GM18502 (cell line): ENCODE results near the gene KLF8.
A peak's percentile ranks its signal among the peaks of the same experiment; 100 is the strongest.
"Not testable (repeated sequence)": the region's sequence is repeated elsewhere in the genome, so short reads cannot be mapped to it uniquely, and the experiment has no call there.

Source experiments
- ATAC-seq: cut with Tn5 transposase; IDR thresholded peaks from one replicate; pipeline ENCODE4 v1.9.1; 2021; ENCODE audit warnings: mild to moderate bottlenecking; ENCODE audit not compliant: unreplicated experiment, poor library complexity

Gene KLF8

DNA sequence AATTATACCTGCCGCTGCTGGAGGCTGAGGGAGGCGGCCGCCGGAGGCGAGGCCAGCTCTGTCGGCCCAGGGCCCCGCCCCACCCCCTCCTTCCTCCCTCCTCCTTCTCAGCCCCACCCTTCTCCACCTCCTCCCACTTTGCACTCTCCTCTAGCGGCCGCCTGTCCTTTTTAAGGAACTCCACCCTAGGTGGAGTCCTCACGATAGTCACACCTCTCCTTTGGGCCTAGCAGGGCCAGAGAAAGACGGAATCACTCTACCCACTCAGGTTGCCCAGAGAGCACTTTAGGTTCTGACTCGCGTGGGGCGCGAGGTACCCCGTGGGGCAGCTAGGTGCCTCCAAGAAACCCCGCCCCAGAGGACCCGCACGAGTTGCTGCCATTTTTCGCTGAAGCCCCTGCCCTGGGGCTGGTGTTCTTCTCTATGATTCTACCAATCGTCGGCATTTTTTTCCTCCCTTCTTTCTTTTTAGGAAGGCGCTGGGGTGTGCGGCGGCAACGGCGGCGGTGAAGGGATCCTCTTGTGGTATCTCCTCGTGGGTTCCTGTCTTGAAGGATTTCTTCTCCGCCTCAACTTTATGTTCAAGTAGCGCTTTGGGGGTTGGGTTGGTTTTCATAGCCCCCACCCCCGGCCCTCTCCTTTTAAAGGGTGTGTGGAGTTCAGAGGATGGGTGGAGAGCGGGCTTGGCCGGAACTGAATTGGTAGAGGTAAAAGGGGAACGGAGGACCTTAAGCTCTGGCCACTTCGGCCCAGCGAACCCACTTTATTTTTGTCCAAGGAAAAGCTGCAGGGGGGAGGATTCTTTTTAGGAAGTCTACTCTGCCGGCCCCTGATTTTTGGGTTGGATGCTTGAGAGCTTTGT lies at the start of gene KLF8:
KLF8 (plus strand) TSS at position 136 of the 862 bp plus-strand sequence. CDS start 979 bp downstream, outside the sequence.
- ATAC-seq = peak; percentile 67

DNA sequence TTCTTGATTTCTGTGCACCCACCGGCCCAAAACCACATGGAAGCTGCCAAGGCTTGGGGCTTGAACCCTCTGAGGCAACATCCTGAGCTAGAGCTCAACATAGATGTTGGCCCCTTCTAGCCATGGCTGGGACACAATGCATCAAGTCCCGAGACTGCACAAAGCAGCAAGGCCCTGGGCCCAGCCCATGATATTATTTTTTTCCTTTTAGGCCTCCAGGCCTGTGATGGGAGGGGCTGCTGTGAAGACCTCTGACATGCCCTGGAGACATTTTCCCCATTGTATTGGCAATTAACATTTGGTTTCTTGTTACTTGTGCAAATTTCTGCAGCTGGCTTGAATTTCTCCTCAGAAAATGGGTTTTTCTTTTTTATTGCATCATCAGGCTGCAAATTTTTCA lies 25.2 kb upstream of the KLF8 start:
- not testable (repeated sequence) for ATAC-seq

DNA sequence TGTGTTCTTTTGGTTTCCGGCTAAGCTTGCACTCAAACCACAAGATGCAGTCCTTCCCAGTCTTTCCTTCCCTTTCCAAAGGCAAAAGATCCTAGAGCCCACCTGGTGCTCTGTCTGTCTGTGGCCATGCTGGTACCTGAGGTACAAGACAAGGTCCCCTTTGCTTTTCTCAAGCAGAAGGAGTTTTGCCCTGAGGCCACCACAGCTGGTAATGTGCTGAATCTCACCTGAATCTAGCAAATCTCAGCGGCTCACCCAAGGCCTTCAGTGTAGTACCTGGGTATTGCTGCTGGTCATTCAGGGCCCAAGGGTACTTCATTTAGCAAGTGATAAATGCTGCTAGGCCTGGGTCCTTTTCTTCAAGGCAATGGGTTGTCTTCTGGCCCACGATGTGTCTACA lies 20.5 kb upstream of the KLF8 start:
- no peak for ATAC-seq

DNA sequence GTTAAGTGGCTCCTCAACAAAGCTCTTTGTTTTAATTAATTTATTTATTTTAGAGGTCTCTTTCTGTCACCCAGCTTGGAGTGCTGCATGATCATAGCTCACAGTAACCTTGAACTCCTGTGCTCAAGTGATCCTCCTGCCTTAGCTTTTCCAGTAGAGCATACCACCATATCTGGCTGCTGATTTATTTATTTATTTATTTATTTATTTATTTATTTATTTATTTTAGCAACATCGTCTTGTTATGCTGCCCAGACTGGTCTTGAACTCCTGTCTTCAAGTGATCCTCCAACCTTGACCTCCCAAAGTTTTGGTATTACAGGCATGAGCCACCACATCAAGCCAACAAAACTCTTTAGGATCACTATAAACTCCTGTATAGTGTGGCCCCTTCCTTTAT lies 15.8 kb upstream of the KLF8 start:
- ATAC-seq = no peak

DNA sequence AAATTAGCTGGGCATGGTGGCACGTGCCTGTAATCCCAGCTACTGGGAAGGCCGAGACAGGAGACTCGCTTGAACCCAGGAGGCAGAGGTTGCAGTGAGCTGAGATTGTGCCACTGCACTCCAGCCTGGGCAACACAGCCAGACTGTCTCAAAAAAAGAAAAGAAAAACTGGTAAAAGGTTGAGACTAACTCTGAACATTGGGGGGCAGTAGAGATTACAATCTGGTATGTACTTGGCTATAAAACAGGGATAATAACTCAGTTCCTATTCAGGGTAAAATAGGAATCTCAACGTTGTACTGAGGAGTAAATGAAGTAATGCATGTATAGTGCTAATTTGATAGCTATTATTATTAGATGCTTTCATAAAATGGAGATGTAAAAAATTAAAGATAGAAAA lies 12.5 kb upstream of the KLF8 start:
- ATAC-seq = no peak

DNA sequence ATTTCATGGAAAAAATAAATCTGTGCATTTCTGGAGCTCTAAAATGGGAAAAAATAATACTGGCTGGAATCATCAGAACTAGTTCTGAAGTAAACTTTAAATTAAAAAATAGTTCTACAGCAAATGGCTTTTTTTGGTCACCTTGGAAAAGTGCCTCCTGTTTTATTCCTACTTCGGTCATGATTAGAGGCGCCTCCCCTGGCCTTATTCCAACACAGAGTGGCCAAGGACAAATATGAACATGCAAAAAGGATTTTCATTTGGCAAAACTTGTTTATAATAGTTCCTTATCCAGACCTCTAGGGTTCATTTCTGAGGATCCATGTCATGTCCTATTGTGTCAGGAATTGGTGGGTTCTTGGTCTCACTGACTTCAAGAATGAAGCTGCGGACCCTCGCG lies 11.1 kb upstream of the KLF8 start:
- no peak for ATAC-seq

DNA sequence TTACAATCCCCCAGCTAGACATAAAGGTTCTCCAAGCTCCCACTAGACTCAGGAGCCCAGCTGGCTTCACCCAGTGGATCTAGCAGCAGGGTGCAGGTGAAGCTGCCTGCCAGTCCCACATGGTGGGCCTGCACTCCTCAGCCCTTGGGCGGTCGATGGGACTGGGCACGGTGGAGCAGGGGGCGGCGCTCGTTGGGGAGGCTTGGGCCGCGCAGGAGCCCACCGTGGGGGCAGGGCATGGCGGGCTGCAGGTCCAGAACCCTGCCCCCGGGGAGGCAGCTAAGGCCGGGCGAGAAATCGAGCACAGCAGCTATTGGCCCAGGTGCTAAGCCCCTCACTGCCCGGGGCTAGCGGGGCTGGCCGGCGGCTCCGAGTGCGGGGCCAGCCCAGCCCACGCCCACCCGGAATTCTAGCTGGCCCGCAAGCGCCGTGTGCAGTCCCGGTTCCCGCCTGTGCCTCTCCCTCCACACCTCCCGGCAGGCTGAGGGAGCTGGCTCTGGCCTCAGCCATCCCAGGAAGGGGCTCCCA lies 9.6 kb upstream of the KLF8 start:
- ATAC-seq = no peak

DNA sequence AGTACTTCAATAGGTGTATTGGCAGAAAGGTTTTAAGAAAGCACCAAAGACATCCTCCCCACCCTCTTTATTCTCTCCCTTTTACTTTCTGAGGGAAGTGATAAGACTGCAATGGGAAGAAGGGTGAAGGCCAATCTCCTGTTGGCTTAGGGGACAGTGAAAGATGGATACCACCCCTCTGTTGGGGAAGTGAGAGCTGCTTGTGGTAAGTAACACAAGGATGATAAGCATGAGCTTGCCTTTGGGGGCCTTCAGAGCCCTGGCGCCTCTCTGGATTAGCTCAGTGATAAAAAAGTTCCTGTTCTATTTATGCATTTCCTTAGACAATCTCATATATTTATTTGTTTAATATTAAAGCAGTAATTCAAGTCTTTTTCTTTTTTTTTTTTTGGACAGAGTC lies 5.2 kb upstream of the KLF8 start:
- ATAC-seq = no peak

DNA sequence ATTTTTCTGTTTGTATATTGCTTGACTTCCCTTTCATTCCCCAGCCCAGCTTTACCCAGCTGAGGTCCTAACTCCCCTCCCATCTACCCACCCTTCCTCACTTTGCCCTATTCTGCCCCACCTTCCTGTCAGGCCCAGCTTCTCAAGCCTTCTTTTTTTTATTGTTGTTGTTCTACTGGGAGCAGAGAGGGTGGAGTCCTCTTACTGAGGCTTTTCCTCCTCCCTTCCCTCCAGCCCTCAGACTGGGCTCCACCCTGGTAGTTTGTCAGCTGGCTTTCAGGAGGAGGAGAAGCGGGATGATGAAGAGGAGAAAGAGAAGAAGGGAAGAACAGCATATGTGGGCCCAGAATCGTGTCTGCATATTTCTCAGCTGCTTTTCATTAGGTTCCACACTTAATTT lies 3.2 kb upstream of the KLF8 start:
- ATAC-seq = no peak

DNA sequence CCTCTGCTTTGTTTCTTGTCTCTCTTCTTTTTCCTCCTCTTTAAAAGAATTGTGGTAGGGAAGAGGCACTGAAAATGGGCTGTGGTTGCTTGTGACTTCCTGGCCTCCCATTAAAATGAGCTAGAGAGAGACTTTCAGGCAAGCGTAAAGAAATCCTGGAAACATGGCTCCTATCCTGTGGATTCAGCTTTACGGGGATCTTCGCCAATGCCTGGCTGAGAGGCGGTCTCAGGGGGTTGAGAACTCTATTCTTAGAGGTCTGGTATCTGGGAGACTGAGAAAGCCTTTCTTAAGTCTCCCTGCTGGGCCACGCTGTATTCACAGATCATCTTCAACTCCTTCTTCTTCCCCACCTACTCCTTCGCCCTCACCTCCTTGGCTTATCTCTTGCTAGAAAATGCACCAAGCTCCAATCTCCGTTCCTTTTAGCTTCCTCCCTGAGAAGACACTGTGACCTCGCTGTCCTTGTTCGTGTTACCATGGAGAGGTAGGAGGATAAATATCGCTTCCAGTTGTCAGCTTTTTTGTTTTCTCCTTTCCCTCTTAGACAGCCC lies 542 bp upstream of the KLF8 start:
- ATAC-seq = no peak

DNA sequence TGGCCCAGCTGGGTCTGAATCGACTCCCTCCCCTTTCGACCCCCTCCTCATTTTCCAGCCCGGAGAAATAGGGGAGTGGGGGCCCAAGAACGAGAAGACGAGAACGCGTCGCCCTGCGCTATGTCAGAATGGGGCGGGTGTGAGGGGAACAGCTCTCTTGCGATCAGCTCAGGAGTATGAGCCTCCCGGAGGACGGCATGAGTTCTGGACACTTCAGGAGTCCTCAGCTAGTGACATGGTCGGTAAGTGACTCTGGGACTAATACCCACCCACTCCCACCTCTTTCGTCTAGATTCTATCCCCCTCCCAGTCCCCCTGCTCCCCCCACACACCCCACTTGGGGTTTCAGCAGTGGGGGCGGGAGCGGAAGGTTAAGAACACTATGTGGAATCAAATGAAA lies 944 bp downstream of the KLF8 start:
- ATAC-seq = no peak

DNA sequence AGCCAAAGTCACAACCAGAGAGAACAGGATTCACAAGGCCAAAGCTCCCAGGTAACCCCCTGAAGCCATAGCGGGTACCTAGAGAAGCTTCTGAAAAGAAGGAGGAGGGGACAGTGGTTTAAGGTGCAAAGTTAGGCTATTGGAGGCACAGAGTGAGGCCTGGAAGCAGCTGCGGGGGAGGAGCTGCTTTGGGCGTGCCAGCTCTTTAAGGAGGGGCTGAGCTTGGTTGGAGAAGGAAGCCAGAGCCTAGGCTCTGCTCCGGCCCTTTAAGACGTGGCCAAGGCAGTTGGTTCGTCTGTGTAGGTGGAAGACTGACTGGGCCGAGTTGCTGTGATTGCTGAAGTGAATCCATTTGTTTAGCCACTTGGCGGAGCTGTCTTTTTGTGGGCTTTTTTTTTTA lies 1.5 kb downstream of the KLF8 start:
- ATAC-seq = peak; percentile 92

DNA sequence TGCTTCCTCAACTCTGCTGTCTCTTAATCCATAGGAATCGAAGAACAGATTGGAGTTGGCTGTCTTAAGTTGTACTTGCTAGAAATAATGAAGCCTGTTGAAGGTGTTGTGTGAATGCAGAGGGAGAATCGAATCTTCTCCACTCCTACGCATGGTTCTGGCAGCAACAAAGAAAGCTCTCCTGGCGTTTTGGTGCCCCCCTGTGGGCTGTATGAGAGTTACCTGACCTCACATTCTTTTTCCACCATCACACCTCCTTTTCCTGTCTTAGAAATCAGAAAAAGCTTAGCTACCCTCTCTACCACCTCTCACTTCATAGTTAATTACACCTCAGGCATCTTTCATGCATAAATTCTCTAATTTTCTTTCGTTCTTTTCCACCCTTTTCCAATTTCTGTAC lies 16.3 kb downstream of the KLF8 start:
- peak; percentile 89 for ATAC-seq

DNA sequence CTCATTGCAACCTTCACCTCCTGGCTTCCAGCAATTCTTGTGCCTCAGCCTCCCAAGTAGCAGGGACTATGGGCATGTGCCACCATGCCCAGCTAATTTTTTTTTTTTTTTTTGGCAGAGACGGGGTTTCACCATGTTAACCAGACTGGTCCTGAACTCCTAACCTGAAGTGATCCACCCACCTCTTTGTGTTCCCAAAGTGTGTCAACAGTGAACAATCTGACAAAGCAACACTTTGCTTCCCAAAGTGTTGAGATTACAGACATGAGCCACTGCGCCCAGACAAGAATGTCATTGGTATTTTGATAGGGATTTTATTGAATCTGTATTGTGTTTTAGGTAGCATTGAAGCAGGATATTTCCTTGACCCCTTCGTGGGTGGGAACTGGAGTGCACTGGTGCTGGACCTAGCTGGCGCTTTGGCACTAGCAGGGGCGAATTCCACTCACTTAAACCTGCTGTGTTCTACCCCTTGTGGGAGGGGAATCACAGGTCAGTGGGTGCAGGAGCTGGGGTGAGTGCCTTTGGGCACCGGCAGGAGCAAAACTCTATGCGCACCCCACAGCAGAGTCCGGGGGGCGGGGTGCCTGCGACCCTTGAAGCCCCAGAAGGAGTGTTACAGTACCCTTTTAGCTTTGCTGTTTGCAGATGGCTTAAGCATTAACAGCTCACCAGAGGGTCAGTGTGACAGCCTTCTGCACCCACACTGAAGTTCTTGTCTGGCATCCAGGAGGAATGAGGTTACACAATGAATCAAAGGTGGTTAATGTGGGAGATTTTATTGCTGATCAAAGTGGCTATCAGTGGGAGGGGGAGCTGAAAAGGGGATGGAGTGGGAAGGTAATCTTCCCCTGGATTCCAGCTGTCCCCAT lies 21.9 kb downstream of the KLF8 start:
- no peak for ATAC-seq

DNA sequence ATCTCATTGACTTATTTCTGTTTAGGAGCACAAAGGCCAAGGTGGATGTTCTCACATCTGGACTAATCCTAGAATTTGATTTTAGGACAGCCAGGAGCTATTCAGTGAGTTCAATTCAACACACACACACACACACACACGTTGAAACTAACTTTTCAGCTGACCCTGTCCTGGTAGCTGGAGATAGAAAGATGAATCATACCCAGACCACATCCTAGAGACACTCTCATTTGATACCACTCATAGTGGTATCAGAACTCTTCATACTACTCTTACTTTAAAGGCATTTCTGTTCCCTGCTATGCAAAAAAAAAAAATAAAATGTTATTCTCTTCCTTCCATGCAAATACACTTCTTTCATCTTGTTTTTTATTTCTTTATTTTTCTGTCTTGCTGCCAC lies 36.7 kb downstream of the KLF8 start:
- ATAC-seq = peak; percentile 95

DNA sequence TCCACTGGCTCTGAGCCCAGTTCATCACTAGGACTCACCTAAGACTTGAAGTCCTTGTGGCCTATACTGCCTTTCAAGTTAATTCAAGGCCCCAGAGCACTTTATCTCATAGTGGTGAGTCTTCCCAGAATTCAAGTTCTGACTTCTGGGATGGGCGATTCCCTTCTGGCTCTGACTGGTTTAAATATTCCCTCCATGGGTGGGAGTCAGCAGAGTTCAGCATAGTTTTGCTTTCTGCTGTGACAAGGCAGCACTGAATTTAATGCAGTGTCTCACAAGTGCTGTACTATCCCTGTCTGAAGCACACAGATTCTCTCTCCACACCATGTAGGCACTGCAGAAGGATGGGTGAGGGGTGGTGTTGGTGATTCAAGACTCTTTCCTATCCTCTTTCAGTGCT lies 46.5 kb downstream of the KLF8 start:
- ATAC-seq = no peak

DNA sequence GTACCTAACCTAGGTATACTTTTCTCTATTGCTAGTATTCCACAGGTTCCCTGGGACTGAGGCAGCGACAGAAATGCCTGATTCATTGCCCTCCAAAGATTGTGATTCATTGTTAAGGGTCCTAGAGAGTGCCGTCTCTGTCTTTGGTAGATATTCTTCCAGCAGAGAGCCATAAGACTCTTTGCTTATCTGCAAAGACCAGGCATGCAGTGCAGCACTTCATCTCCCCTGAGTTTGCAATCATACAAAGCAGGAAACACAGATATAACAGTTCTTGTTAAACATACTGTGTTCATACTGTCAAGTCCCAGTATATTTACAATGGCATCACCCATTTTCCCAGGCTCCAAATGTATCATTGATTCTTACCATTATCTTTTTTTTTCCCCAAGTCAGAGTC lies 47.7 kb downstream of the KLF8 start:
- no peak for ATAC-seq

DNA sequence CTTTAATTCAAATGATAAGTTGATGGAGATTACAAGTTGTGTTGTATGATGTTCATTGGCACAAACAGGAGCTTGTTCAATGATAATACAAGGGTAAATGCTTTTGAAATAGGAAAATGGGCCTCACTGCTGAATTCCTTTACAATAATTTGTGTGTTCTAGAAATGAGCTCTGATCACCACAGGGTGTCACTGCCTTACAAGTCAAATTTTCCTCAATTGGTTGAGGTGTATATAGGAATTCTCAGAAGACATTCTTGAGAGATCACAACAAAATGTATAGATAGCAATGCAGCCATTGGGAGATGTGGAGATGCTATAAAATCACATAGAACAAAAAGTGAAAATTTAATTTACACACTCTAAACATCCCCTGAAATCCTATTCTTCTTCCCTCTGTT lies 49.6 kb downstream of the KLF8 start:
- ATAC-seq = no peak

DNA sequence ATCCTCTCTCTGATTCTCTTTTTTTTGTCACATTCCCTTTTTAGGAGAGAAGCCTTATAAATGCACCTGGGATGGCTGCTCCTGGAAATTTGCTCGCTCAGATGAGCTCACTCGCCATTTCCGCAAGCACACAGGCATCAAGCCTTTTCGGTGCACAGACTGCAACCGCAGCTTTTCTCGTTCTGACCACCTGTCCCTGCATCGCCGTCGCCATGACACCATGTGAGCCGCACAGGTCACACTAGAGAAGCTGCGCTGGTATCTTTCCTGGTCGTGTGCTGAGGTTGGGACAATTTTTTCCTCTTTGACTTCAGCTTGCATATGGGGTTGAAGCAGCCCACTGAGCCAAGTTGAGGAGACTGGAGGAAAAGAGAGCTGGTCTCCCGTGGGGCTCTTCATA lies 52.1 kb downstream of the KLF8 start:
- ATAC-seq = no peak

DNA sequence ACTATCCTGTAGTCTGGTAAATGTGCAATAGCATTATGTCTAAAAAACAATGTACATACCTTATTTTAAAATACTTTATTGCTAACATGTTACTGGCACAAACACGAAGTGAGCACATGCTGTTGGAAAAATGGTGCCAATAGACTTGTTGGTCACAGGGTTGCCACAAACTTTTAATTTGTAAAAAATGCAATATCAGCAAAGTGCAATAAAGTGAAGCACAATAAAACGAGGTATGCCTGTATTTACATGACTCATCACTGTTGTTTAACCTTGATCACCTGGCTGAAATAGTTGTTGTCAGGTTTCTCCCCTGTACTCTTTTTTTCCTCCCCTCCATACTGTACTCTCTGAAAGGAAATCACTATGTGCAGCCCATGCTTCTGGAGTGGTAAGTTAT lies 56.5 kb downstream of the KLF8 start:
- no peak for ATAC-seq

DNA sequence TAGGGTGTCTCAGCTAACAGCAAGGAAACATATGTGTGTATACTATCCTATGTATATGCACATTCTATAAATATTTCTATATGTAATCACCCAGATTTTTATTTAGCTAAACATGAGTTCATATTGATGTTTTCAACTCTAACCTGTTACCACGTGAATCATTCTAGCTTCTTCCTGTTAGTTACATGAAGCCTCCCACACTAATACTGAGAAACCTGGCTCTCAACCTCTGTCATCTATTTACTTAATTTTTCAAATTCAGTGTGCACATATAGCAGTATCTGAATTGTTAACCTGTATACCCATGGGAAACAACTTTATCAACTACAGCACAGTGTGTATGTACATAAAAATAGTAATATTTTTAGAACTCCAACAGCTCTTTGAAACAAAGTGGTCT lies 57.3 kb downstream of the KLF8 start:
- no peak for ATAC-seq
